Endodermal cell (in vitro differentiated cells): ENCODE results near the gene ABCC1. TPM values are rescaled to one million over a fixed set of nuclear protein-coding genes. Genes with fewer than 3 reads are reported as not detected.

Experiments used
- DNase-seq: peaks from one replicate; pipeline ENCODE4 v3.0.0-alpha.2; 2017
- H3K27ac ChIP-seq: 2 replicates; pipeline ENCODE4 v1.5.1; 2013; ENCODE audit warnings: mild to moderate bottlenecking, low read depth, low read length, moderate library complexity
- H3K27me3 ChIP-seq: 2 replicates; pipeline ENCODE4 v1.6.1; 2013; ENCODE audit warnings: mild to moderate bottlenecking, low read length, moderate library complexity; ENCODE audit not compliant: insufficient read depth, control insufficient read depth, poor library complexity, severe bottlenecking
- H3K36me3 ChIP-seq: 2 replicates; pipeline ENCODE4 v1.7.0; 2013; ENCODE audit warnings: mild to moderate bottlenecking, low read length, moderate library complexity; ENCODE audit not compliant: control insufficient read depth, insufficient read depth
- H3K4me1 ChIP-seq: one replicate; pipeline ENCODE4 v1.7.0; 2013; ENCODE audit warnings: low read length; ENCODE audit not compliant: control insufficient read depth, insufficient read depth
- H3K4me3 ChIP-seq: 2 replicates; pipeline ENCODE4 v1.5.1; 2013; ENCODE audit warnings: mild to moderate bottlenecking, low read length, moderate library complexity
- H3K9ac ChIP-seq: 2 replicates; pipeline ENCODE4 v1.6.1; 2013; ENCODE audit warnings: mild to moderate bottlenecking, low read length, moderate library complexity; ENCODE audit not compliant: poor library complexity, severe bottlenecking; ENCODE audit errors: extremely low read depth
- H3K9me3 ChIP-seq: 2 replicates; pipeline ENCODE4 v1.6.1; 2013; ENCODE audit warnings: mild to moderate bottlenecking, low read length, moderate library complexity; ENCODE audit not compliant: control insufficient read depth
- H3K27ac Mint-ChIP-seq: 2 replicates; pipeline ENCODE4 v1.8.0; 2020; ENCODE audit warnings: mixed read lengths
- H3K27me3 Mint-ChIP-seq: 2 replicates; pipeline ENCODE4 v1.8.0; 2021; ENCODE audit warnings: mild to moderate bottlenecking, mixed read lengths; ENCODE audit not compliant: insufficient read depth
- H3K36me3 Mint-ChIP-seq: 2 replicates; pipeline ENCODE4 v1.8.0; 2020; ENCODE audit warnings: low read depth, mixed read lengths
- H3K4me1 Mint-ChIP-seq: 2 replicates; pipeline ENCODE4 v1.8.0; 2020; ENCODE audit warnings: mixed read lengths
- H3K4me3 Mint-ChIP-seq: 2 replicates; pipeline ENCODE4 v1.8.0; 2020; ENCODE audit warnings: mild to moderate bottlenecking, moderate library complexity, mixed read lengths
- H3K9me3 Mint-ChIP-seq: 2 replicates; pipeline ENCODE4 v1.8.0; 2020; ENCODE audit warnings: mild to moderate bottlenecking, mixed read lengths
- CTCF ChIP-seq: fragments of 200-600 bp; sonication (generic); conservative IDR thresholded peaks from 2 replicates; pipeline ENCODE4 v1.5.0; 2021; ENCODE audit warnings: antibody characterized with exemption, mild to moderate bottlenecking
- WGBS, 2 experiments: methylation state at CpG; one replicate each; pipeline versions ENCODE4 v1.1.5 to v1.1.7; 2013; ENCODE audit warnings: missing lambda C conversion rate in 2 of 2, mixed read lengths in 1 of 2; ENCODE audit not compliant: insufficient coverage in 1 of 2, insufficient read length in 1 of 2; 5-methylcytosine and 5-hydroxymethylcytosine counted together
- total RNA-seq, 2 donors: library from RNA; stranded (reverse); fragmentation: NEBNext Ultra II Directional in 1 of 2; extraction: Animal tissue kit (Norgen Biotek cat#: 25700) in 1 of 2; gene quantifications; 2 replicates in 1 of 2; 3 replicates in 1 of 2; pipeline ENCODE4 v1.2.1, GENCODE V29; 2021

ABCC1 gene
- total RNA-seq, 2 donors from 2014 or later: 47.1 to 51.2 TPM

GRCh38 chr16:16018705-16019104 is 69.3 kb downstream of the ABCC1 start:
- H3K4me3 Mint-ChIP-seq: no peak overlapping the region
- no peak for DNase-seq
- peak overlapping the region; percentile 12 for H3K27ac Mint-ChIP-seq
- Histone ChIP-seq H3K27me3 (no peaks in the 10 kb centered on the region), H3K9ac (no peak overlapping the region), H3K36me3 (peaks cover 33% of the 10 kb centered on the region), H3K4me3 (no peak overlapping the region), H3K4me1 (peaks cover 9% of the 10 kb centered on the region), H3K27ac (no peak overlapping the region), H3K9me3 (no peaks in the 10 kb centered on the region)
- no peaks in the 10 kb centered on the region for H3K9me3 Mint-ChIP-seq
- 89 to 94% methylated on average over 3 to 4 of the region's 4 CpGs for WGBS, 2 experiments
- H3K27me3 Mint-ChIP-seq: no peaks in the 10 kb centered on the region
- H3K36me3 Mint-ChIP-seq: peaks cover 54% of the 10 kb centered on the region
- H3K4me1 Mint-ChIP-seq: peaks cover 7% of the 10 kb centered on the region
- no peak for TF ChIP-seq CTCF

- no peaks in the 10 kb centered on the region for H3K27me3 ChIP-seq
- no peak for TF ChIP-seq CTCF
Observed at GRCh38 chr16:16019488-16019887, 70.1 kb downstream of the ABCC1 start.

GRCh38 chr16:16020291-16020690 is 70.9 kb downstream of the ABCC1 start:
- Mint-ChIP-seq H3K9me3 (no peaks in the 10 kb centered on the region), H3K36me3 (peaks cover 52% of the 10 kb centered on the region), H3K4me3 (no peak overlapping the region), H3K27me3 (no peaks in the 10 kb centered on the region), H3K4me1 (peaks cover 7% of the 10 kb centered on the region), H3K27ac (no peak overlapping the region)
- no peak overlapping the region for H3K27ac ChIP-seq
- H3K9me3 ChIP-seq: no peaks in the 10 kb centered on the region
- H3K36me3 ChIP-seq: peaks cover 33% of the 10 kb centered on the region
- WGBS, 2 experiments: 93 to 95% methylated on average over 3 of the region's 3 CpGs
- no peak overlapping the region for H3K9ac ChIP-seq
- H3K4me1 ChIP-seq: peaks cover 9% of the 10 kb centered on the region
- no peaks in the 10 kb centered on the region for H3K27me3 ChIP-seq
- TF ChIP-seq CTCF: no peak
- H3K4me3 ChIP-seq: no peak overlapping the region
- no peak for DNase-seq

More at GRCh38 chr16:16019488-16019887, 70.1 kb downstream of the ABCC1 start:
- Histone ChIP-seq H3K9ac (no peak overlapping the region), H3K36me3 (peaks cover 33% of the 10 kb centered on the region), H3K4me3 (no peak overlapping the region), H3K4me1 (peaks cover 9% of the 10 kb centered on the region), H3K9me3 (no peaks in the 10 kb centered on the region), H3K27ac (no peak overlapping the region)
- peaks cover 53% of the 10 kb centered on the region for H3K36me3 Mint-ChIP-seq
- DNase-seq: no peak
- H3K9me3 Mint-ChIP-seq: no peaks in the 10 kb centered on the region
- peaks cover 7% of the 10 kb centered on the region for H3K4me1 Mint-ChIP-seq
- 89 to 100% methylated on average over 4 of the region's 4 CpGs for WGBS, 2 experiments
- no peaks in the 10 kb centered on the region for H3K27me3 Mint-ChIP-seq
- H3K27ac Mint-ChIP-seq: no peak overlapping the region
- H3K4me3 Mint-ChIP-seq: no peak overlapping the region
